Ovary (tissue), 9 donors: ENCODE results near the gene B3GALNT1. TPM values are rescaled to one million over a fixed set of nuclear protein-coding genes. Genes with fewer than 3 reads are reported as not detected.

Experiments
- DNase-seq, 5 donors: peaks; one replicate each; pipeline ENCODE4 v3.0.0-alpha.2; 2019 to 2020
- H3K27ac ChIP-seq, 2 donors: fragments of 200-600 bp; one replicate each; pipeline versions ENCODE4 v1.5.1 to v1.8.0; 2019 to 2022
- H3K27me3 ChIP-seq: fragments of 200-600 bp; one replicate; pipeline ENCODE4 v1.8.0; 2022
- H3K36me3 ChIP-seq: fragments of 200-600 bp; sonication (generic); one replicate; pipeline ENCODE4 v1.5.1; 2019
- H3K4me1 ChIP-seq: one replicate; pipeline ENCODE4 v1.8.1; 2013; ENCODE audit warnings: mild to moderate bottlenecking, moderate library complexity; ENCODE audit not compliant: insufficient read depth
- H3K4me3 ChIP-seq: fragments of 200-600 bp; sonication (generic); one replicate; pipeline ENCODE4 v1.5.1; 2017
- H3K9me3 ChIP-seq, 2 donors: fragments of 200-600 bp in 1 of 2; sonication (generic) in 1 of 2; one replicate each; pipeline versions ENCODE4 v1.5.1 to v1.8.1; 2013 to 2019; ENCODE audit warnings: mild to moderate bottlenecking in 1 of 2, moderate library complexity in 1 of 2
- CTCF ChIP-seq, 3 donors: fragments of 450-650 bp in 2 of 3; fragments of 200-600 bp in 1 of 3; IDR thresholded peaks; one replicate each; pipeline versions ENCODE4 v1.5.1 to v1.8.0; 2016 to 2022; ENCODE audit warnings: antibody characterized with exemption in 3 of 3, mild to moderate bottlenecking in 1 of 3
- EP300 ChIP-seq: sonication (generic); formaldehyde crosslinking; IDR thresholded peaks from one replicate; pipeline ENCODE4 v1.6.1; 2017; ENCODE audit warnings: antibody characterized with exemption
- POLR2A ChIP-seq: fragments of 450-650 bp; IDR thresholded peaks from one replicate; pipeline ENCODE4 v1.6.1; 2017; ENCODE audit warnings: antibody characterized with exemption, mild to moderate bottlenecking, moderate library complexity
- WGBS, 3 donors: extraction: QIAGEN DNeasy Blood & Tissue Kit in 1 of 3; methylation state at CpG; one replicate each; pipeline versions ENCODE4 v1.1.5 to v1.1.7; 2013 to 2017; 5-methylcytosine and 5-hydroxymethylcytosine counted together
- intact Hi-C, 4 donors: fragments of 100-400 bp; cut with DNase I; formaldehyde crosslinking; loops; one replicate each; pipeline versions ENCODE4 v1.11.0 to v1.15.1; 2022 to 2023
- polyA plus RNA-seq, 2 donors: library from polyadenylated mRNA; stranded (reverse); fragments of 200-250 nt in 1 of 2; fragments of 350-450 nt in 1 of 2; fragmentation: Illumina TruSeq in 1 of 2; extraction: RNeasy Lipid Tissue Mini Kit (QIAGEN cat#74804) in 1 of 2; gene quantifications; one replicate each; pipeline ENCODE4 v1.2.3, GENCODE V29; 2013 to 2014
- total RNA-seq, 7 donors: library from RNA; depleted of rRNA in 2 of 7; stranded (reverse); fragments of >200 nt in 2 of 7; fragmentation: NEBNext Ultra II Directional in 3 of 7; extraction: Animal tissue kit (Norgen Biotek cat#: 25700) in 3 of 7; gene quantifications; one replicate each; pipeline versions ENCODE4 v1.1.0 to v1.2.4, GENCODE V29; 2016 to 2023
- donor health status: DM: no; HTN: no; CAD: no; lungs with moderate emphysema.
- donor health status: DM: no; HTN: no; CAD: no.
- donor health status: Bipolar disorder and iron deficiency.
- donor health status: DM: yes; HTN: yes; CAD: no.
- donor health status: DM: no; HTN: no; CAD: no.
- donor health status: DM: yes; HTN: yes; CAD: no.

B3GALNT1 gene
- total and polyA plus RNA-seq, 9 donors: 6.4 to 31.0 (median 18.2) TPM

DNA sequence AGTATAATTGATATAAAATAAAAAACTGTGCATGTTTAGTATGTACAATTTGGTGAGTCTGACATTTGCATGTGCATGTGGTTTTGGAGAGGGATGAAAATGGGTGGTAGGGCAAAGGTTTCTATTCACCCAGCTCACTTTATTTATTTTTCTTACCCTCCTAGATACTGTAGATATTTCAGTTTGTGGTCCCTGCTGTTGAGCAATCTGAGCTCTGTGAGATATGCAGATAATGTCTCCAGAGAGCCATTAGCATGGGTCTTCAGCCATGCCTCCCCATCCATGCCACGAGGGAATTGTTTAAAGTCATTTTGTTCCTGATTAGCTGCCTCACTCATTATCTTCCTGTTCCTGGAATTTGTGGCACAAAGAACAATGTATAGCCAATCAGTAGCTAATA, 44.4 kb upstream of the B3GALNT1 start:
- no peak for DNase-seq
- Histone ChIP-seq H3K9me3 (no peaks in the 10 kb centered on the region), H3K27ac (no peak overlapping the region), H3K27me3 (no peaks in the 10 kb centered on the region), H3K4me3 (no peak overlapping the region), H3K36me3 (no peaks in the 10 kb centered on the region), H3K4me1 (no peaks in the 10 kb centered on the region)
- 33 to 47% (median 46%) methylated on average over 1 of the region's 1 CpG for WGBS, 3 donors
- intact Hi-C loops: no loop called here
- no peak for TF ChIP-seq EP300
- no peak for TF ChIP-seq CTCF (IDR thresholded peaks at IDR 0.05)
- no peak for TF ChIP-seq POLR2A

GRCh38 chr3:161148832-161149475, 43.8 kb upstream of the B3GALNT1 start:
- Histone ChIP-seq H3K4me1 (no peaks in the 10 kb centered on the region), H3K4me3 (no peak overlapping the region), H3K27me3 (no peaks in the 10 kb centered on the region), H3K9me3 (no peaks in the 10 kb centered on the region), H3K36me3 (no peaks in the 10 kb centered on the region), H3K27ac (no peak overlapping the region)
- WGBS, 3 donors: 72 to 89% (median 78%) methylated on average over 4 of the region's 4 CpGs
- TF ChIP-seq CTCF (IDR thresholded peaks at IDR 0.05) (no peak), POLR2A (no peak), EP300 (no peak)
- no peak for DNase-seq
- intact Hi-C loops: no loop called here

- no peak overlapping the region for H3K4me3 ChIP-seq
- 56 to 61% (median 57%) methylated on average over 1 of the region's 1 CpG for WGBS, 3 donors
- H3K27me3 ChIP-seq: no peaks in the 10 kb centered on the region
- no peaks in the 10 kb centered on the region for H3K9me3 ChIP-seq
- H3K36me3 ChIP-seq: no peaks in the 10 kb centered on the region
- intact Hi-C loops: no loop called here
- no peaks in the 10 kb centered on the region for H3K4me1 ChIP-seq
- TF ChIP-seq EP300 (no peak), CTCF (IDR thresholded peaks at IDR 0.05) (no peak), POLR2A (no peak)
- no peak for DNase-seq
- H3K27ac ChIP-seq: no peak overlapping the region
Observed at GRCh38 chr3:161142486-161142885, 37.3 kb upstream of the B3GALNT1 start.

DNA sequence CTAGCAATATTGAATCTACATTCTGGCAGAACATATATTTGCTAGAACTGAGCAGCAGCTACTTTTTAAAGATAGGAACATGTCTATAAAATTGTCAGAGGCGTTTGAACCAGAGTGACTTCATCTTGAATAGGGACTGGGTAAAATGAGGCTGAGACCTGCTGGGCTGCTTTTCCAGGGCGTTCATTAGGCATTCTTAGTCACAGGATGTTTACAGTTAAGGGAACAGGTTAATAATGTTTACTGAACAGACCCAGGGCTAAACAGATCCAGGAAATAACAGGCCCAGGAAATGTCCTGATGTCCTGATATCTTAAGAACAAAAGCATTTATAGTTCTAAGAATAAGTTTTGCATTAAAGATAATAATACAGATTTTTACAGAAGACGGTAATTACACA, 34.5 kb upstream of the B3GALNT1 start:
- intact Hi-C loops: no loop called here

More for the DNA sequence above, 34.5 kb upstream of the B3GALNT1 start:
- no peak overlapping the region for H3K27ac ChIP-seq
- no peak overlapping the region for H3K4me3 ChIP-seq
- no peaks in the 10 kb centered on the region for H3K9me3 ChIP-seq
- DNase-seq: no peak
- H3K36me3 ChIP-seq: no peaks in the 10 kb centered on the region
- no peaks in the 10 kb centered on the region for H3K4me1 ChIP-seq
- H3K27me3 ChIP-seq: no peaks in the 10 kb centered on the region
- 78 to 80% (median 79%) methylated on average over 3 of the region's 3 CpGs for WGBS, 3 donors
- TF ChIP-seq EP300: no peak
- TF ChIP-seq CTCF (IDR thresholded peaks at IDR 0.05): no peak
- TF ChIP-seq POLR2A: no peak
